Measurements from ENCODE around the gene ELN.
"Not testable (repeated sequence)": the region's sequence is repeated elsewhere in the genome, so short reads cannot be mapped to it uniquely, and the experiment has no call there.

ELN gene

GRCh38 chr7:74027683-74028320, at the start of gene ELN:
Gene ELN, plus strand, starts transcription at chr7:74028173. Its CDS starts 15 bp downstream, at chr7:74028188.
- DNase-seq (ENCODE audit: low read depth) = no peak

- no peak for DNase-seq (ENCODE audit: low read depth)
Observed at GRCh38 chr7:73978661-73979563, 49.1 kb upstream of the ELN start.

- not testable (repeated sequence) for DNase-seq (ENCODE audit: low read depth)
Observed at GRCh38 chr7:73979656-73980055, 48.3 kb upstream of the ELN start.

GRCh38 chr7:73980206-73980605, 47.8 kb upstream of the ELN start:
- no peak for DNase-seq (ENCODE audit: low read depth)

- no peak for DNase-seq (ENCODE audit: low read depth)
Observed at GRCh38 chr7:73981933-73982332, 46.0 kb upstream of the ELN start.

GRCh38 chr7:73983437-73984164, 44.4 kb upstream of the ELN start:
- no peak for DNase-seq (ENCODE audit: low read depth)

- no peak for DNase-seq (ENCODE audit: low read depth)
Observed at GRCh38 chr7:73984481-73985205, 43.3 kb upstream of the ELN start.

GRCh38 chr7:73985737-73986141, 42.2 kb upstream of the ELN start:
- no peak for DNase-seq (ENCODE audit: low read depth)

GRCh38 chr7:73986158-73986631, 41.8 kb upstream of the ELN start:
- DNase-seq (ENCODE audit: low read depth) = no peak

- no peak for DNase-seq (ENCODE audit: low read depth)
Observed at GRCh38 chr7:73987298-73987697, 40.7 kb upstream of the ELN start.

GRCh38 chr7:73988197-73988596, 39.8 kb upstream of the ELN start:
- no peak for DNase-seq (ENCODE audit: low read depth)

GRCh38 chr7:73991522-73992100, 36.4 kb upstream of the ELN start:
- DNase-seq (ENCODE audit: low read depth) = no peak

- no peak for DNase-seq (ENCODE audit: low read depth)
Observed at GRCh38 chr7:73992101-73992562, 35.8 kb upstream of the ELN start.

GRCh38 chr7:73994023-73994422, 34.0 kb upstream of the ELN start:
- no peak for DNase-seq (ENCODE audit: low read depth)

- no peak for DNase-seq (ENCODE audit: low read depth)
Observed at GRCh38 chr7:73994761-73995160, 33.2 kb upstream of the ELN start.

- no peak for DNase-seq (ENCODE audit: low read depth)
Observed at GRCh38 chr7:73995330-73995729, 32.6 kb upstream of the ELN start.

- DNase-seq (ENCODE audit: low read depth) = no peak
Observed at GRCh38 chr7:73995821-73996511, 32.0 kb upstream of the ELN start.

- DNase-seq (ENCODE audit: low read depth) = no peak
Observed at GRCh38 chr7:73997056-73997455, 30.9 kb upstream of the ELN start.

- DNase-seq (ENCODE audit: low read depth) = no peak
Observed at GRCh38 chr7:73999664-74000435, 28.1 kb upstream of the ELN start.

Data from stimulated activated CD8-positive, alpha-beta memory T cell treated with anti-CD3 and anti-CD28 coated beads, Interleukin-4, amount 100 ng/mL, for 24 hours (primary cell).